Measurements from ENCODE around the gene MANEA. TPM values are rescaled to one million over a fixed set of nuclear protein-coding genes. Genes with fewer than 3 reads are reported as not detected.
"Not testable (repeated sequence)": the region's sequence is repeated elsewhere in the genome, so short reads cannot be mapped to it uniquely, and the experiment has no call there.

Gene MANEA
- total RNA-seq, 3 donors from 2014 or later (not counting 1 experiment from before 2014, with no cell fraction given), result 4.7 to 10.6 (median 5.7) TPM

- Histone ChIP-seq H3K4me1 (ENCODE audit: control insufficient read depth, insufficient read depth, low read length) (peaks cover 4% of the 10 kb centered on the region), H3K9me3 (ENCODE audit: control insufficient read depth, insufficient read depth, low read length) (no peaks in the 10 kb centered on the region), H3K27me3 (ENCODE audit: control insufficient read depth, insufficient read depth, low read length) (no peaks in the 10 kb centered on the region), H3K4me3 (ENCODE audit: low read length) (peak overlapping the region; percentile 76), H3K36me3 (ENCODE audit: control insufficient read depth, insufficient read depth, low read length) (no peaks in the 10 kb centered on the region), H3K27ac (ENCODE audit: low read length) (peak overlapping the region; percentile 93)
- H3K36me3 Mint-ChIP-seq, result no peaks in the 10 kb centered on the region
- H3K27me3 Mint-ChIP-seq (ENCODE audit: low read depth in 2 of 2), result no peaks in the 10 kb centered on the region
- WGBS (ENCODE audit: insufficient coverage), result 0% methylated on average over 3 of the region's 3 CpGs
- no peak for DNase-seq
- peak overlapping the region; percentile 97 for H3K4me3 Mint-ChIP-seq
- intact Hi-C loops (cut with micrococcal nuclease), result loop anchor here (5.0 kb wide), 3 partner anchors 945 to 1705 kb away; partner anchors contain the start of genes KLHL32, MMS22L and UFL1
- H3K9me3 Mint-ChIP-seq, result no peaks in the 10 kb centered on the region
- ATAC-seq, result no peak
- peak overlapping the region; percentile 97 to 99 for H3K27ac Mint-ChIP-seq
- H3K4me1 Mint-ChIP-seq, result peaks cover 35 to 41% of the 10 kb centered on the region in 2 donors
- TF ChIP-seq, protein P1, sequence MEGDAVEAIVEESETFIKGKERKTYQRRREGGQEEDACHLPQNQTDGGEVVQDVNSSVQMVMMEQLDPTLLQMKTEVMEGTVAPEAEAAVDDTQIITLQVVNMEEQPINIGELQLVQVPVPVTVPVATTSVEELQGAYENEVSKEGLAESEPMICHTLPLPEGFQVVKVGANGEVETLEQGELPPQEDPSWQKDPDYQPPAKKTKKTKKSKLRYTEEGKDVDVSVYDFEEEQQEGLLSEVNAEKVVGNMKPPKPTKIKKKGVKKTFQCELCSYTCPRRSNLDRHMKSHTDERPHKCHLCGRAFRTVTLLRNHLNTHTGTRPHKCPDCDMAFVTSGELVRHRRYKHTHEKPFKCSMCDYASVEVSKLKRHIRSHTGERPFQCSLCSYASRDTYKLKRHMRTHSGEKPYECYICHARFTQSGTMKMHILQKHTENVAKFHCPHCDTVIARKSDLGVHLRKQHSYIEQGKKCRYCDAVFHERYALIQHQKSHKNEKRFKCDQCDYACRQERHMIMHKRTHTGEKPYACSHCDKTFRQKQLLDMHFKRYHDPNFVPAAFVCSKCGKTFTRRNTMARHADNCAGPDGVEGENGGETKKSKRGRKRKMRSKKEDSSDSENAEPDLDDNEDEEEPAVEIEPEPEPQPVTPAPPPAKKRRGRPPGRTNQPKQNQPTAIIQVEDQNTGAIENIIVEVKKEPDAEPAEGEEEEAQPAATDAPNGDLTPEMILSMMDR (IDR thresholded peaks at IDR 0.05), result no peak
Observed at GRCh38 chr6:95576998-95577303, 384 bp upstream of the MANEA start.

DNA sequence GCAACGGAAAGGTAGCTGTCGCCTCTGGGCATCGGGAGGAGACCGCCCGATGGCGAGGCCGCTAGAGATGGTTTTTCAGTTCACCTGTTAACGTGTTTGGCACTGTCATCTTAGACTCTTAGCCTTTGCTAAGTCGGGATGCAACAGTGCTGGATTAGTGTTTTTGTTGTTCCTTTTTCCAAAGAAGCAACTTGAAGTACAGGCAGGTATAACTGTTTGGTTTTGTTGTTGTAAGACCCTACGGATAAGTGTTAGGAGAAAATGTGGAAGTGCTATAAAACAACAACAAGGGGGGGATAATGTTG lies 723 bp downstream of the MANEA start:
- peak overlapping the region; percentile 76 for H3K4me3 ChIP-seq (ENCODE audit: low read length)
- no peaks in the 10 kb centered on the region for H3K36me3 ChIP-seq (ENCODE audit: control insufficient read depth, insufficient read depth, low read length)
- H3K27ac ChIP-seq (ENCODE audit: low read length), result peak overlapping the region; percentile 93
- H3K9me3 ChIP-seq (ENCODE audit: control insufficient read depth, insufficient read depth, low read length), result no peaks in the 10 kb centered on the region
- Mint-ChIP-seq H3K36me3 (no peaks in the 10 kb centered on the region), H3K27me3 (ENCODE audit: low read depth in 2 of 2) (no peaks in the 10 kb centered on the region), H3K4me3 (peak overlapping the region; percentile 97), H3K4me1 (peaks cover 31 to 35% of the 10 kb centered on the region in 2 donors), H3K27ac (peak overlapping the region; percentile 97 to 99), H3K9me3 (no peaks in the 10 kb centered on the region)
- 1% methylated on average over 10 of the region's 10 CpGs for whole genome bisulfite sequencing (ENCODE audit: insufficient coverage)
- TF ChIP-seq, protein P1 (IDR thresholded peaks at IDR 0.05), result no peak
- peak; percentile 1 to 7 (median 2) for ATAC-seq
- H3K27me3 ChIP-seq (ENCODE audit: control insufficient read depth, insufficient read depth, low read length), result no peaks in the 10 kb centered on the region
- intact Hi-C loops (cut with micrococcal nuclease), result loop anchor here (5.0 kb wide), 3 partner anchors 944 to 1704 kb away; partner anchors contain the start of genes KLHL32, MMS22L and UFL1
- DNase-seq, result no peak
- H3K4me1 ChIP-seq (ENCODE audit: control insufficient read depth, insufficient read depth, low read length), result peaks cover 4% of the 10 kb centered on the region

DNA sequence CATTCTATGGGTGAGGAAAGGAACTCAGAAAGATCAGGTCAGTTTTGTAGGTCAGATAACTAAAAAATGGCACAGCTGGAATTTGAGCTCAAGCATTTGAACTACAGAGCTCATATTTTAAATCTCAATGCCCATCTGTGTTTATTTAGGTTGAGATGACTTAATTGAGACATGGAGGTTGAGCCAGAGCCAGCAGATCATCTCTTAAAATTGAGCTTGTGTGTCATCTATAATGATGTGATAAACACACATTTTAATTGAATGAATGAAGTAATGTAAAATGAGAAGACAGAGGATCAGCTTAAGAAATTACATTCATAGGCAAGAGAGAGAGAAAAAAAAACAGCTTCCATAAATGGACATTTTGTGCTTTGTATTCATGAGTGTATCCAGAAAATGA lies 3.7 kb downstream of the MANEA start:
- intact Hi-C loops (cut with micrococcal nuclease), result no loop called here
- Histone ChIP-seq H3K27me3 (ENCODE audit: control insufficient read depth, insufficient read depth, low read length) (no peaks in the 10 kb centered on the region), H3K4me1 (ENCODE audit: control insufficient read depth, insufficient read depth, low read length) (peaks cover 4% of the 10 kb centered on the region), H3K9me3 (ENCODE audit: control insufficient read depth, insufficient read depth, low read length) (peaks cover 12% of the 10 kb centered on the region), H3K27ac (ENCODE audit: low read length) (no peak overlapping the region), H3K4me3 (ENCODE audit: low read length) (no peak overlapping the region), H3K36me3 (ENCODE audit: control insufficient read depth, insufficient read depth, low read length) (no peaks in the 10 kb centered on the region)
- Mint-ChIP-seq H3K4me3 (no peak overlapping the region), H3K4me1 (peaks cover 13 to 17% of the 10 kb centered on the region in 2 donors), H3K36me3 (peaks cover 9% of the 10 kb centered on the region), H3K9me3 (peaks cover 0 to 5% of the 10 kb centered on the region in 2 donors), H3K27ac (peak overlapping the region in 1 of 2 donors; percentile 47), H3K27me3 (ENCODE audit: low read depth in 2 of 2) (no peaks in the 10 kb centered on the region)
- ATAC-seq (no peak), DNase-seq (no peak)
- TF ChIP-seq, protein P1 (IDR thresholded peaks at IDR 0.05), result no peak

GRCh38 chr6:95584226-95584625 lies 6.9 kb downstream of the MANEA start:
- H3K4me3 Mint-ChIP-seq; H3K4me1 Mint-ChIP-seq; H3K4me1 ChIP-seq (ENCODE audit: control insufficient read depth, insufficient read depth, low read length); H3K27me3 Mint-ChIP-seq (ENCODE audit: low read depth in 2 of 2); H3K36me3 Mint-ChIP-seq; H3K4me3 ChIP-seq (ENCODE audit: low read length); H3K27me3 ChIP-seq (ENCODE audit: control insufficient read depth, insufficient read depth, low read length); ATAC-seq; H3K27ac ChIP-seq (ENCODE audit: low read length); H3K9me3 Mint-ChIP-seq; H3K27ac Mint-ChIP-seq; H3K36me3 ChIP-seq (ENCODE audit: control insufficient read depth, insufficient read depth, low read length); intact Hi-C loops (cut with micrococcal nuclease): not testable (repeated sequence)
- DNase-seq, result peak in 1 of 2 donors; percentile 10
- peaks cover 12% of the 10 kb centered on the region for H3K9me3 ChIP-seq (ENCODE audit: control insufficient read depth, insufficient read depth, low read length)
- 97% methylated on average over 9 of the region's 9 CpGs for WGBS (ENCODE audit: insufficient coverage)

All from natural killer cell (primary cell).